K562 (cell line): Measurements from ENCODE around the gene HAUS3.

Experiments used
- GABPA ChIP-seq: fragments of 200-800 bp; sonication (Bioruptor generic); conservative IDR thresholded peaks from 2 replicates; pipeline ENCODE4 v1.6.1; 2016; ENCODE audit warnings: low read depth, missing genetic modification characterization, missing compliant biosample characterization
- NRF1 ChIP-seq, 2 experiments: fragments of 450-650 bp; IDR thresholded peaks in 1 of 2; conservative IDR thresholded peaks in 1 of 2; 2 replicates each; pipeline ENCODE4 v1.6.1; 2014; ENCODE audit warnings: mild to moderate bottlenecking in 2 of 2
- STAG1 ChIP-seq: sonication (generic); formaldehyde crosslinking; IDR thresholded peaks from 2 replicates; pipeline ENCODE4 v1.5.0; 2020; ENCODE audit warnings: missing genetic modification reagents, borderline replicate concordance
- TEAD4 ChIP-seq, 2 experiments: sonication (generic) in 1 of 2; formaldehyde crosslinking in 1 of 2; IDR thresholded peaks; 2 replicates each; pipeline versions ENCODE4 v1.6.1 to v1.8.0; 2012 to 2022; ENCODE audit warnings: borderline replicate concordance in 1 of 2, inconsistent platforms in 1 of 2, low read length in 1 of 2, mild to moderate bottlenecking in 1 of 2, missing genetic modification reagents in 1 of 2
- TF ChIP-seq, protein P1 (sequence below): fragments of 250-450 bp; sonication (Bioruptor Pico); IDR thresholded peaks from 2 replicates; pipeline ENCODE4 v1.5.1; 2021; ENCODE audit warnings: mild to moderate bottlenecking
- TF ChIP-seq, protein P2 (sequence below): fragments of 450-650 bp; IDR thresholded peaks from 2 replicates; pipeline ENCODE4 v1.7.1; 2018; ENCODE audit warnings: mild to moderate bottlenecking, low read depth; ENCODE audit not compliant: partially characterized antibody
- TF ChIP-seq, protein P3 (sequence below): fragments of 250-450 bp; sonication (Bioruptor Pico); IDR thresholded peaks from 2 replicates; pipeline ENCODE4 v1.5.0; 2020; ENCODE audit warnings: mild to moderate bottlenecking, borderline replicate concordance

DNA sequence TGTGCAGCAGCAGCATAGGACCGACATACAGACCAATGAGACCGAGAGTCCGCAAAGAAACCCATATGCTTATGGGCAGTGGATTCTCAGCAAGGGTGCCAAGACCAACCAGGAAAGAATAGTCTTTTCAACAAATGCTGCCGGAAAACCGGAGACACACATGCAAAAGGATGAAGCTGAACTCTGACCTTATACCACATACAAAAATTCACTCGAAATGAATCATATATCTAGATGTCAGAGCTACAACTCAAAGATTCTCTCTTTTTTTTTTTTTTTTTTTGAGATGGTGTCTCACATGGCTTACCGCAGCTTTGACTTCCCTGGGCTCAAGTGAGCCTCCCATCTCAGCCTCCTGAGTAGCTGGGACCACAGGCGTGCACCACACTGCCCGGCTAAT is 36.0 kb upstream of the HAUS3 start:
- TF ChIP-seq STAG1 (CRISPR knock-in tag) = no peak
- TF ChIP-seq TEAD4 (IDR thresholded peaks at IDR 0.05; ENCODE audit: low read length) = no peak
- TF ChIP-seq TEAD4 (CRISPR knock-in tag; IDR thresholded peaks at IDR 0.05; ENCODE audit: borderline replicate concordance) = no peak
- TF ChIP-seq, protein P1, sequence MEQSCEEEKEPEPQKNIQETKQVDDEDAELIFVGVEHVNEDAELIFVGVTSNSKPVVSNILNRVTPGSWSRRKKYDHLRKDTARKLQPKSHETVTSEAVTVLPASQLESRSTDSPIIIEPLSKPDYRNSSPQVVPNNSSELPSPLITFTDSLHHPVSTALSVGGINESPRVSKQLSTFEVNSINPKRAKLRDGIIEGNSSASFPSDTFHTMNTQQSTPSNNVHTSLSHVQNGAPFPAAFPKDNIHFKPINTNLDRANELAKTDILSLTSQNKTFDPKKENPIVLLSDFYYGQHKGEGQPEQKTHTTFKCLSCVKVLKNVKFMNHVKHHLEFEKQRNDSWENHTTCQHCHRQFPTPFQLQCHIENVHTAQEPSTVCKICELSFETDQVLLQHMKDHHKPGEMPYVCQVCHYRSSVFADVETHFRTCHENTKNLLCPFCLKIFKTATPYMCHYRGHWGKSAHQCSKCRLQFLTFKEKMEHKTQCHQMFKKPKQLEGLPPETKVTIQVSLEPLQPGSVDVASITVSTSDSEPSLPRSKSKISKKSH (CRISPR knock-in tag) = no peak
- TF ChIP-seq GABPA (tag) = no peak
- TF ChIP-seq, protein P2, sequence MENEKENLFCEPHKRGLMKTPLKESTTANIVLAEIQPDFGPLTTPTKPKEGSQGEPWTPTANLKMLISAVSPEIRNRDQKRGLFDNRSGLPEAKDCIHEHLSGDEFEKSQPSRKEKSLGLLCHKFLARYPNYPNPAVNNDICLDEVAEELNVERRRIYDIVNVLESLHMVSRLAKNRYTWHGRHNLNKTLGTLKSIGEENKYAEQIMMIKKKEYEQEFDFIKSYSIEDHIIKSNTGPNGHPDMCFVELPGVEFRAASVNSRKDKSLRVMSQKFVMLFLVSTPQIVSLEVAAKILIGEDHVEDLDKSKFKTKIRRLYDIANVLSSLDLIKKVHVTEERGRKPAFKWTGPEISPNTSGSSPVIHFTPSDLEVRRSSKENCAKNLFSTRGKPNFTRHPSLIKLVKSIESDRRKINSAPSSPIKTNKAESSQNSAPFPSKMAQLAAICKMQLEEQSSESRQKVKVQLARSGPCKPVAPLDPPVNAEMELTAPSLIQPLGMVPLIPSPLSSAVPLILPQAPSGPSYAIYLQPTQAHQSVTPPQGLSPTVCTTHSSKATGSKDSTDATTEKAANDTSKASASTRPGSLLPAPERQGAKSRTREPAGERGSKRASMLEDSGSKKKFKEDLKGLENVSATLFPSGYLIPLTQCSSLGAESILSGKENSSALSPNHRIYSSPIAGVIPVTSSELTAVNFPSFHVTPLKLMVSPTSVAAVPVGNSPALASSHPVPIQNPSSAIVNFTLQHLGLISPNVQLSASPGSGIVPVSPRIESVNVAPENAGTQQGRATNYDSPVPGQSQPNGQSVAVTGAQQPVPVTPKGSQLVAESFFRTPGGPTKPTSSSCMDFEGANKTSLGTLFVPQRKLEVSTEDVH = no peak
- no peak for TF ChIP-seq NRF1 (conservative IDR thresholded peaks at IDR 0.05 in 1 of 2, IDR thresholded peaks at IDR 0.05 in 1 of 2)
- TF ChIP-seq, protein P3, sequence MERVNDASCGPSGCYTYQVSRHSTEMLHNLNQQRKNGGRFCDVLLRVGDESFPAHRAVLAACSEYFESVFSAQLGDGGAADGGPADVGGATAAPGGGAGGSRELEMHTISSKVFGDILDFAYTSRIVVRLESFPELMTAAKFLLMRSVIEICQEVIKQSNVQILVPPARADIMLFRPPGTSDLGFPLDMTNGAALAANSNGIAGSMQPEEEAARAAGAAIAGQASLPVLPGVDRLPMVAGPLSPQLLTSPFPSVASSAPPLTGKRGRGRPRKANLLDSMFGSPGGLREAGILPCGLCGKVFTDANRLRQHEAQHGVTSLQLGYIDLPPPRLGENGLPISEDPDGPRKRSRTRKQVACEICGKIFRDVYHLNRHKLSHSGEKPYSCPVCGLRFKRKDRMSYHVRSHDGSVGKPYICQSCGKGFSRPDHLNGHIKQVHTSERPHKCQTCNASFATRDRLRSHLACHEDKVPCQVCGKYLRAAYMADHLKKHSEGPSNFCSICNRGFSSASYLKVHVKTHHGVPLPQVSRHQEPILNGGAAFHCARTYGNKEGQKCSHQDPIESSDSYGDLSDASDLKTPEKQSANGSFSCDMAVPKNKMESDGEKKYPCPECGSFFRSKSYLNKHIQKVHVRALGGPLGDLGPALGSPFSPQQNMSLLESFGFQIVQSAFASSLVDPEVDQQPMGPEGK (CRISPR knock-in tag) = no peak
